HG03159 (cell line): ENCODE results near the gene HERC5.
"Not testable (repeated sequence)": the region's sequence is repeated elsewhere in the genome, so short reads cannot be mapped to it uniquely, and the experiment has no call there.

Source experiments
- ATAC-seq: cut with Tn5 transposase; IDR thresholded peaks from one replicate; pipeline ENCODE4 v1.9.1; 2021; ENCODE audit warnings: mild to moderate bottlenecking, moderate library complexity; ENCODE audit not compliant: unreplicated experiment

The HERC5 gene

DNA sequence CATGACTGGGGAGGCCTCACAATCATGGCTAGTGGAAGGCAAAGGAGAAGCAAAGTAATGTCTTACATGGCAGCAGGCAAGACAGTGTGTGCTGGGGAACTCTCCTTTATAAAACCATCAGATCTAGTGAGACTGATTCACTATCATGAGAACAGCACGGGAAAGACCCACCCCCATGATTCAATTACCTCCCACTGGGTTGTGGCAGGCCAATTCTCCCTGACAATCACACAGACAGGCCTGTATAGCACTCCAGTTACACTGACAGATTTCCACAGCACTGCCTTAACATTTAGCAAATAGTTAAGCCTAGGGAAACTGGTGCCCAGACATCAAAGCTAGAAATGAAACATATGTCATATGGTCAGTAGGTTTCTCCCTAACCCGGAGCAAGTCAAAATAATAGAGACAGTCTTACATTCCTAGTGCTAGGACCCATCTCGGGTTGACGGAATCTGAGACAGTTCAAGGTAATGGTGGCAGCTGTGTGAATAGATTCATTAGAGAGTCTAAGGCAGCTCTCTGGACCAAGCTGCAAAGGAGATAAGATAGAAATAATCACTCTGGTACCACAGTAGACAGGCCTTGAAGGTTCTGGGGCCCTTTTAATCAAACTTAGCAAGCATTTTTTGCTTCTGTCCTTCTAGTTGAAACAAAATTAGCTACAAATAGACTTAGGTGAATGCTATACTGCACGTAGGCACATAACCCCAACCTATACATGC, 9.4 kb upstream of the HERC5 start:
- ATAC-seq: no peak

DNA sequence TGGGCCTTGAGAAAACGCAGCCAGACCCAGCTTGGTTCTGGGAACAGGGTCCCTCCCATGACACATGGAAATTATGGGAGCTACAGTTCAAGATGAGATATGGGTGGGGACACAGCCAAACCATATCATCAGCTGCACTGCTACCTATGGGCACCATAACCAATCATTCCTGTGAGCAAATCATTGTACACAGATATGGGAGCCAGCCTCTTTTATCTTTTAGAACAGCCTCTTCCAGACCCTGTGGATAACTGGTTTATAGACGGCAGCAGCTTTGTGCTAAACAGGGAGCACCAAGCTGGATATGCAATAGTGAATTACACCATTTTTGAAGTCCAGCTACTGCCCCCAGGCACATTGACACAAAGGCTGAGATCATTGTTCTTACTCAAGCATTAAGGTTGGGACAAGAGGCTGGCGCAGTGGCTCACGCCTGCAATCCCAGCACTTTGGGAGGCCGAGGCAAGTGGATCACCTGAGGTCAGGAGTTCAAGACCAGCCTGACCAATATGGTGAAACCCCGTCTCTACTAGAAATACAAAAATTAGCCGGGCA, 8.6 kb upstream of the HERC5 start:
- not testable (repeated sequence) for ATAC-seq

DNA sequence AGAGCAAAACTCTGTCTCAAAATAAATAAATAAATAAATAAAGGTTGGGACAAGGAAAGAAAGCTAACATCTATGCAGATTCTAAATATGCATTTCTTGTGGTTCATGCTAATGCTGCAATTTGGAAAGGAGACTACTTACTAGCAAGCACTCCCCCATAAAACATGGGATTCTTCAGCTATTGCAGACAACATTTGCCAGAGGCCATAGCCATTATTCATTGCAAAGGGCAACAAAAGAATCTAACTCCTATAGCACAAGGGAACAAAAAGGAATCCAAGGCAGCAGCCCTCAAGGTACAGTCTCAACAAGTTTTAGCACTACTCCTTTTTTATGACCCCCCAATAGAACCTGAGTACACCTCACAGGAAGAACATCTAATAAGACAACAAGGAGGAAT, 8.0 kb upstream of the HERC5 start:
- no peak for ATAC-seq

DNA sequence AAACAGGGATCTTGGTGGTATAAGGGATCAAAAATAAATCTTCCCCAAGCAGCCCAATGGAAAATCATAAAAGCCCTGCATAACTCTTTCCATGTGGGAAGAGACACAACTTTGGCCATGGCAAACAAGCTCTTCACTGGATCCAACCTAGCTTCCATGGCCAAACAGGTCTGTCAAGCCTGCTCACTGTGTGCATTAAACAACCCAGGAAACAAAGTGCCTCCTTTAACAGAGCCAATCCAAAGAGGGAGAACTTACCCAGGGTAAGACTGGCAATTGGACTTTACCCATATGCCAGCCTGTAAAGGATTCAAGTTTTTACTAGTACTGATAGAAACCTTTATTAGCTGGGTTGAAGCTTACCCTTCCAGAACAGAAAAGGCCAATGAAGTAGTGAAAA, 7.6 kb upstream of the HERC5 start:
- ATAC-seq: no peak

DNA sequence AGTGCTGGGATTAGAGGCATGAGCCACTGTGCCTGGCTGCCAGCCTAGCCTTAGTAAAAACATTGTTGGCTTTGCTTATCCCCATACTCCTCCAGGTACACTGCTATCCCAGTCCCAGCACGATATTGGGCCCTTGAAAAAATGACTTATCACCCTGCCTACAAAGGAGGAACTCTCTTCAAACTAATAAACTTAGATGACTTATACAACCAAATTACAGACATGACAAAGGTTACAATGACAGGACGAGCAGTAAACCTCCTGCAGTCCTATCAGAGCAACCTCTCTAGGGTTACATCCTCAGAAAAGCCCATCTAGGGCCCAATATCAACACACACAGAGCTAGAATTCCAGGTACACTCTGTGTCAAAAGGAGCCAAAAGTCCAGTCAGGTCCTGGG, 5.7 kb upstream of the HERC5 start:
- ATAC-seq: no peak

DNA sequence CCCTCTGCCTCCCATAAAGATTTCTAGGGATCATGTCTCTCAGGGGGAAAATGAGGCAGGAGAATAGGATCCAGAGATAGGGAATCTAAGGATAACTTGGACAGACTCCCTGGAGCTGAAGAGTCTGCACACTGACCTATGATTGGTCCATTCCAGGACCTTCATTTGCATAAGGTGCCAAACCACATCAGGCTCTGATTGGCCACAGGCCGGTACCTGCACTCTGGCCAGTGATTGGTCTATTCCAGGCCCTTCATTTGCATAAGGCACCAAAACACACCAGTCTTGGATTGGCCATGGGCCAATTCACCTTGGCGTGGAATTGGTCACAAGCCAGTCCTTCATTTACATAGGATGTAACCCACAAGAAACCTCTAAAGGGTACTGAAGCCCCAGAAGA, 4.0 kb upstream of the HERC5 start:
- ATAC-seq: no peak

DNA sequence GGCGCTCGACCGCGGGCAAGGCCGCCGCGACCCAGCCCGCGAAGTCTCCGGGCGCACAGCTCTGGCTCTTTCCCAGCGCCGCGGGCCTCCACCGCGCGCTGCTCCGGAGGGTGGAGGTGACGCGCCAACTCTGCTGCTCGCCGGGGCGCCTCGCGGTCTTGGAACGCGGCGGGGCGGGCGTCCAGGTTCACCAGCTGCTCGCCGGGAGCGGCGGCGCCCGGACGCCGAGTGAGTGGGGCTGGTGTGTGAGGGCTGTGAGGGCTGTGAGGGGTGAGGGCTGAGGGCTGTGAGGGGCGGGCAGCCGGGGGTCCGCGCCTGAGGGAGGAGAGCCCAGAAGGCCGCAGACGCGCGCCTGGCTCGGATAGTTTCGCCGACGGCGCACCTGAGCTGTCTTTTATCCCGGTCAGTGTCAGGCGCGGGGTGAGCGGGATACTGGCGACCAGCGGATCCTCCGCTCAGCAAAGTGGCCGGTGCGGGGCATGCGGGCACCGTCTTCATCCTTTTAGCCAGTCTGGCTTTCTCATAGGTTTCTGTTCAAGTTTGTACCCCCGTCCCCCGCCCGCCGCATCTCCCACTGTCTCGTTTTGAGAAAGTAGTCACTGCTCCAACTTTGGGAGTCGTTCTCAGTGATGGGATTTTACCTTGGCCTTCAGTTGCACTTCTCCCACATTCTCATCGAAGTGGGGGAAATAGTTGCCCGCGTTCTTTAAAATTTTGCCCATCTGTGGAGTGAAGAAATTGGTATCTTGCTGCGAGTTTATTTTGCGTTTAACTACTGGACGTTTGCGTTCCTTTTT, 586 bp downstream of the HERC5 start:
- peak; percentile 41 for ATAC-seq

DNA sequence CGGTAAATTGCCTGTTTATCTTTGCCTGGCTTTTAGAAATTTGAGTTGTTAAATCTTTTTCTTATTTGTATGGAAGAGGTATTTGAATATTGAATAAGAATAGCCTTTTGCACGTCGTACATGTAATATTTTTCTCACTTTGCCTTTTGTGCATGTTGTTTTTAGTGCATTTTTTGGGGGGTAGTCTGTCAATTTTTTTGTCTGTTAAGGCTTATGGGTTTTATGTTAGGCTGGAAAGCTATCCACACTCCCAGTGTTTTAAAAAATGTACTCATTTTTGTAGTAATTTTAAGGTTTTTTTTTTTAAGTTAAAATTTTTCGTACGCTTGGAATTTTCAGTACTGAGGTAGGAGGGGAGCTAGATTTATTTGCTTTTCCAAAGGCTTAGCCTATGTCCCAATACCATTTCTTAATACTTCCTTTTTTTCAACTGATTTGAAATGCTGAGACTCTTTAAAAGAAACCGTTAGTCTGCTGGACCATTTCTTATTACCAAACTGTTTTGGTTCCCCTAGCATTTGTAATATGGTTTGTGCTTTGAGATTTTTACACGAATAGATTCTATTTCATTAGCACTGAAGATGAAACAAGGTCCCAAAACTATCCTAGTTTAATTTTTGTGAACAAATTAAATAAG, 1.3 kb downstream of the HERC5 start:
- no peak for ATAC-seq

DNA sequence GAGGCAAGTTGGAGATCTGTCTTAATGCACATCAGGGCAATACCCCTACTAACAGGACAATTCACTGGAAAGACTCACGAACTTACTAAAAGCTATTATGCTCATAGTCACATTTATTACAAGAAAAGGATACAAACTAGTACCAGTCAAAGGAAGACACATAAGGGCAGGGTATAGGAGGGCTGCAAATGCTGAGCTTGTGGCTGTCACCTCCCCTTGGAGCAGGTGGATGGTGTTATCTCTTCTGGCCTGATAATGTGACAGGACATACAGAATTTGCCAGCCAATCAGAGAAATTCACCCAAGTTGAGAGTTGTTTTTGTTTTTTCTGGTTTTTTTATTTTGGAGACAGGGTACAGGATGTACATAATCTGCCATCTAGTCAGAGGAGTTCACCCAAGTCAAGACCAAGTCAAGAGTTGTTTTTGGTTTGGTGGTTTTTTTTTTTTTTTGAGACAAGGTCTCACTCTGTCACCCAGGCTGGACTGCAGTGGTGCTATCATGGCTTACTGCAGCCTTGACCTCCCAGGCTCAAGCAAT, 8.8 kb downstream of the HERC5 start:
- no peak for ATAC-seq

DNA sequence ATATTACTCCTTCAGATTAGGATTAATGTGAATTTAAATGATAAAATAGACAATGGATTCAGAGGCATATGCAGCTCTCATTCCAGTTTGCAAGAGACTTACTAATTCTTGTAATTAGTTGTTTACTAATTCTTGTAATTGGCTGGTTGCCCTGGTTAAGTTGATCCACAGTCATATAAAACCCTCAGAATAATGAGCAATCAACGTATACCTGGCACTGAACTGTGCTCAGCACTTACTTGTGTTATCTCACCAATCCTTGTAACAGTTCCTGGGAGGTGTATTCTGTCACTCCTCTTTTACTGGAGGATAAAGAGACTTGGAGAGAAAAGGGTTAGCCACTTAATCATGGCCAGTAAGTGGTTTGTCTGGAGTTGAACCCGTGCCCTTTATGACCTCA, 10.5 kb downstream of the HERC5 start:
- ATAC-seq: no peak

DNA sequence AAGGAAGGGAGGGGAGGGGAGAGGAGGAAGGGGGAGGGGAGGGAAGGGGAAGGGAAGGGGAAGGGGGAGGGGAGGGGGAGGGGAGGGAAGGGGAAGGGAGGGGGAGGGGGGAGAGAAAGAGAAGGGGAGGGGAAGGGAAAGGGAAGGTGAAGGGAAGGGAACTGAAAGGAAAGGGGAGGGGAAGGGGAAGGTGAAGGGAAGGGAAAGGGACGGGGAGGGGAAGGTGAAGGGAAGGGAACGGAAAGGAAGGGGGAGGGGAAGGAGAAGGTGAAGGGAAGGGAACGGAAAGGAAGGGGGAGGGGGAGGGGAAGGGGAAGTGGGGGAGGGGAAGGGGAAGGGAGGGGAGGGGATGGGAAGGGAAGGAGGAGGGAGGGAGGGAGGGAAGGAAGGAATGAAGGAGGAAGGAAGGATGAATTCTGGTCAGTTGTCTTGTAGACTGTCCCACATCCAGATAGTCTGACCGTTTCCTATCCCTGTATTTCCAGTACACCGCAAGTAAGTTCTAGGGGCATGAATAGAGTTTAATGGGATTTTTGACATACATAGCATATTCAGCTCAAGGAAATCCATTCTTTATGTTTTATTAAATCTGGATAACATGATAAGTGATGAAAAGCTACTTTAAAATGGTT, 20.4 kb downstream of the HERC5 start:
- ATAC-seq: no peak

DNA sequence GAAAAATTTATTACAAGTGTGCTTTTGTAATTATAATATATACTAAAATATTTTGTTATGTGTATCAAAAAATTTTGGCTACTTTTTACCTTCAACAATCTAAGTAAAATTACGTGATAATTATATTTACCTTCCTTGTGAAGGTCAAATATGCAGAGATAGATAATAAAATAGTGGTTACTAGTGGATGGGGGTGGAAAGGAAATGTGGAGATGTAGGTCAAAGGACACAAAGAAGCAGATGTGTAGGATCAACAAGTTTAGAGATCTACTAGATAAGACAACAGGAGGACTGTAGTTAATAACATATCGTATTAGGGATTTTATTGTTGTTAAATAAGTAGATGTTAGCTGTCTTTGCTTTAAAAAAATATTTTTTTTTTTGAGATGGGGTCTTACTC, 21.3 kb downstream of the HERC5 start:
- ATAC-seq: no peak

DNA sequence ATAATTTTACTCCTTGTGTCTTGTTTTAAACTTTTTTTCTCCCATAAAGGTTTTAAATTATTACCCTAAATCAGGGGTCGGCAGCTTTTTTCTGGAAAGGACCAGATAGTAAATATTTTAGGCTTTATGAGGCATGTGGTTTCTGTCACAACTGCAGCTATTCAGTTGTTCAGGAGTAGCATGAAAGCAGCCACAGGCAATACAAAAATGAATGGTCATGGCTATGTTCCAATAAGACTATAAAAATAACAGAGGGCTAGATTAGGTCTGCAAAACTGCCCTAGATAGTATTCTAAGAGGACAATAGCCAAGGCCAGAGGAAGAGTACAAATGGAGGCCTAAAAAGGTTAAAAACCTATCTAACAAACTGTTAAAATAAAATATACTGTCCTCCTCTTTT, 24.6 kb downstream of the HERC5 start:
- no peak for ATAC-seq

DNA sequence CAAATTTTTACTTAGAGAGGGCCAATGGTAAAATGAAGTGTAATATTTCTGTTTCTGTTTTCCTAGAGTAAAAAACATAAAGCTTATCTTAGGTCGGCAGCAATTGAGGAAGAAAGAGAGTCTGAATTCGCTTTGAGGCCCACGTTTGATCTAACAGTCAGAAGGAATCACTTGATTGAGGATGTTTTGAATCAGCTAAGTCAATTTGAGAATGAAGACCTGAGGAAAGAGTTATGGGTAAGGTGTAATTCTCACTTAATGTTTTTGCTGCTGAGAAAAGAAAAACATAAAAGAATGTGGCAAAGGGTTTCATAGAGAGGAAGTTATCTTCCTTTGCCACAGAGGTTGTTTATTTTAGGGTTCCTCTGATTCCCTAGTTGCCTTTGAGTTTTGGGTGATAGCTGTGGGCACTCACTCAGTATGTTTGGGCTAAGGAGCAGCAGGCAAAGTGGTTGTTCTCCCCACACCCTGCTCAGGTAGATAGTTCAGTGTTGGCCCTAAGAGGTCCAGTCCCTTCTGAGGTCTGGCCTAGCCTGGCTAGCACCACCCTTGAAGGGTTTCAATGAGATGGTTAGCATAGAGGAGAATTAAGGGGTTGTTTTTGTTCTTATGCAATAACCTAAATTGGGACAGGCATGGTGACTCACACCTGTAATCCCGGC, 32.3 kb downstream of the HERC5 start:
- ATAC-seq: no peak

DNA sequence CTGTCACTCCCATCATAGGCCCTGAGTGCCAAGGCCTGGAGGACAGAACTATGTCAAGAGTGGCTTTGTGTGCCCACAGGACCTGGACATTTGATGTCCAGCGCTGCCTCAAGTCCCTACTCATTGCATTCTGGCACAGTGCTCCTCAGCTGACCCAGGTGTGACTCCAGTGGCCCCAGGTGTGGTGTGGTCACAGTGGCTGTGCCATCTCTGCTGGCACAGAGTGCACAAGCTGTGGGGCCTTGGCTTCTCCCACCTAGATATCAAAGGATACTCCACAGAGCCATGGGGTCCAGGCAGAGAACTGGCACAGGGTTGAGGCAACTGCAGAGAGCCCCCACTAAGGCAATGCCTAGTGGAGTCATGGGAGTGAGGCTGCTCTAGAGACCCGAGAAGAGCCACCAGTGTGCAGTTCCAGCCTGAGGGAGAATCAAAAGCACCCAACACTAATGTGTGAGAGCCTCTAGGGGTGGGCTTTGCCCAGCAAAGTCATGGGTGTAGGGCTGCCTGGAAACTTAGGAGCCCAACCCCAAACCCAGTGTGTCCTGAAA, 41.0 kb downstream of the HERC5 start:
- ATAC-seq: no peak

DNA sequence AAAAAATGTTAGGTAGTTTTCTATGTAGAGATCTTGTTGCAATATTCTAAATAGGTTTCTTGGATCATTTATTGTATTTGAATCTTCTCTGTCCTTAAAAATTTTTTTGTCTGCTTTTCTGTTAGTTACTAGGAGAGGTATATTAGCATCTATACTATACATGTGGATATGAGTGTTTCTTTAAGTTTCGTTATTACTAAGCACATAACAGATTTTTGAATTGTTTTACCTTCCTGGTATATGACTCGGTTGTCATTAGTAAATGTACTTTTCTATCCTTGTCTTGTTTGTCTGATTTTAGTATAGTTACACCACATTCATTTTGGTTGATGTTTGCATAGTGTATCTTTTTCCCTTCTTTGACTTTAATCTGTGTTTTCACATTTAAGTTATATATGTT, 46.4 kb downstream of the HERC5 start:
- ATAC-seq: no peak

DNA sequence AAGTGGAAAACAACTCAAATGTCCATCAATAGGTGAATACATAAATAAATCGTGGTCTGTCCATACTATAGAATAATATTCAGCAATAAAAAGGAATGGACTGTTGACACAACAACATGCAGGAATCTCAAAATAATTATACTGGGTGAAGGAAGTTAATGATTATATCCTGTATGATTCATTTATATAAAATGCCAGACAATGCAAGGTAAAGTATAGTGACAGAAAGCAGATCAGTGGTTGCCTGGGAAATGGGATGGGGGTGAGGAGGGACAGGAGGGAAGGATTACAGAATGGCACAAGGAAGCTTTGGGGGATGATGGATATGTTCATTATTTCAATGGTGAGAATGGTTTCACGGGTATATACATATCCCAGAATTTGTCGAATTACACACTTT, 54.3 kb downstream of the HERC5 start:
- ATAC-seq: no peak

DNA sequence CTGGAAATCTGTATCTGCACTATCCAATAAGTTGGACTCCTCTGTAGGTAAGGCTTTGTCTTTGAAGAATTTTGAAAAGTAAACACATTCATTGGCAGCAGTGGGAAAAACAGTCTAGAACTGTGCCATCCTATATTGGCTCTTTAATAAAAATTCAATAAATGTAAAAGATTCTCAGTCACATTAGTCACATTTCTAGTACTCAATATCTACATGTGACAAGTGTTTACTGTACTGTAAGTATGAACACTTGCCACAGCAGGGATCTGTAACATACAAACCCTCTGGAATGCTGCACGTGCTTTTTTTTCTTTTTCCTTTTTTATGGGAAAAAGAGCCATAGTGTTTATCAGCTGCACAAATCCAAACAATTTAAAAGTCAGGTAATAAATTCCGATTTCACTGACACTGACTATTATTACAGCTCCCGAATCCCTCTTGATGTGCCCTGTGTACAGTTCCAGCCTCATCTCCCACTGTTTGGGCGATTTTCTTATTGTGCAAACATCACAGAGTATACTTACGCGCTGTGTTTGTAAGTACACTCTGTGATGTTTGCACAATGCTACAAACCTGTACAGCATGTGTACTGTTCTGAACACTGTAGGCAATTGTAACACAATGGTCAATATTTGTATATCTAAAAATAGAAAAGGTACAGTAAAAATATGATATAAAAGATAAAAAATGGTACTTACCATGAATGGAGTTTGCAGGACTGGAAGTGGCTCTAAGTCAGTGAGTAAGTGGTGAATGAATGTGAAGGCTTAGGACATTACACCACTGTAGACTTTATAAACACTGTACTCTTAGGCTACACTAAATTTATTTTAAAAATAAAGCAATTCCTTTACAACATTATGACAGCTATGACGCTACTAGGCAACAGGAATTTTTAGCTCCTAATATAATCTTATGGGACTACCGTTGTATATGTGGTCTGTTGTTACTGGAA, 57.9 kb downstream of the HERC5 start:
- no peak for ATAC-seq

DNA sequence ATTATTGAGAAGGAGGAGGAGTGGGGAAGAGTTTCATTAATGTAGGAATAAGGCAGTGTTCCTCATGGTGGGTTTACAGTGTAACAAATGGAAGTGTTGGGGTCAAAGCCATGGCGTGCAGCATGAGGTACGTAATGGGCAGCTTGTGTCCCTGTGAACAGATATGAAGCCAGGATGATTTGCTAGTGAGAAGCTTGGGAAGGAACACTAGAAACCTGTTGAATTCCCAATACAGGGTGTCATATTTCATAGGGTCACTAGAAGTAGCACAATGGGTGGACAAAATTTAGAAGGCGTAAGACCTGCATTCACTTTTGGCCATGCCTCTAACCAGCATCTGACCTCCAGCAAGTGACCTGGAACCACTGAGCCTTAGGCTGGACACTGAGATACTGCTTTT, 59.8 kb downstream of the HERC5 start:
- ATAC-seq: no peak
